Measurements from ENCODE around the gene OXER1. TPM values are rescaled to one million over a fixed set of nuclear protein-coding genes. Genes with fewer than 3 reads are reported as not detected.

The OXER1 gene
- total and polyA plus RNA-seq, 2 of the 13 experiments (the other 11 are each of a cell fraction or from before 2014, with no cell fraction given), result 8.0 to 9.0 TPM

DNA sequence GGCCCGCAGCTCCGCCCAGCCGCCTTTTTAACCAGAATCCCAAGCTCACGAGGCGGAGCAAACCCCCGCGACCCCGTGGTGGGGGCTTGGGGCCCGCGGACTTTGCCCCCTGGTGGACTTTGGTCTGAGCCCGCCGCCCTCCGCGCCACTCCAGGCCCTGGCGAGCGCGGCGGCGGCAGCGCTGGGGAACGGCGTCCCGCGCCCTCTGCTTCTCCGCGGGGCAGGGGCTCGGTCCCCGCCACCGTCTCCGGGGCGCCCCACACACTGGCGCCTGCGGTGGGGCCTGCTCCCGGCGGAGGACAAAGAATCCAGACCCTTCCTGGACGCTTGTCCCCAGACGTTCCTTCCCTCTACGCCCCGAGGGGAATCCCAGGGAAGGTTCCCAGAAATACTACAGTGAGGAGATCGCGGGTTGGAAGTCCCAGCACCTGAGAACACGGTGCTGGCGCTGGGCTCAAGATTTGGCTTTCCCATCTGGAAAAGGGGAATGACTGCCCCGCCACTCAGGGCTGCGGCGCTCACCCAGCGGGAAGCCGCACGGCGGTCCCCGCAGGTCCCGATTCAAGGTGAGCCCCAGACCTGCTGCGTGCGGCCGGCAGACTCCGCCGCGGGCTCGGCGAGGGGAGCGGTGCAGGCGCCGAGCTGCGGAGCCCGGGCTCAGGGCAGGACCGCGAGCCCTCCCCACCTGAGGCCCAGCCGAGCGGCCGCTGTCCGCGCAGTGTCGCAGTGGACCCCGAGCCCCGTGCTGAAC is 28.8 kb upstream of the OXER1 start, which contains the start of gene HAAO (continued):
- TF ChIP-seq RERE (CRISPR knock-in tag; IDR thresholded peaks at IDR 0.05; ENCODE audit: low read depth) (peak; percentile 91), REL (CRISPR knock-in tag; conservative IDR thresholded peaks at IDR 0.05) (peak; percentile 75), ZZZ3 (CRISPR knock-in tag; IDR thresholded peaks at IDR 0.05; ENCODE audit: borderline replicate concordance) (no peak), ZNF839 (CRISPR knock-in tag; IDR thresholded peaks at IDR 0.05; ENCODE audit: borderline replicate concordance) (no peak; the same call in 1 of the 2 replicates), GFI1 (CRISPR knock-in tag; IDR thresholded peaks at IDR 0.05; ENCODE audit: borderline replicate concordance) (peak; percentile 89), PLRG1 (conservative IDR thresholded peaks at IDR 0.05) (no peak), ZNF513 (CRISPR knock-in tag; conservative IDR thresholded peaks at IDR 0.05) (peak; percentile 98; the same call in 1 of the 2 replicates), ZNF644 (CRISPR knock-in tag; IDR thresholded peaks at IDR 0.05; ENCODE audit: low read depth) (peak; percentile 78), ZBTB2 (CRISPR knock-in tag; IDR thresholded peaks at IDR 0.05; ENCODE audit: low read depth) (peak; percentile 85), ZNF235 (CRISPR knock-in tag; IDR thresholded peaks at IDR 0.05; ENCODE audit: borderline replicate concordance) (peak; percentile 95; the same call in 1 of the 2 replicates), POLR2AphosphoS2 (IDR thresholded peaks at IDR 0.05; ENCODE audit: low read depth, low read length) (peak; percentile 83; the same call in 1 of the 2 replicates)
- TF ChIP-seq, protein P1, sequence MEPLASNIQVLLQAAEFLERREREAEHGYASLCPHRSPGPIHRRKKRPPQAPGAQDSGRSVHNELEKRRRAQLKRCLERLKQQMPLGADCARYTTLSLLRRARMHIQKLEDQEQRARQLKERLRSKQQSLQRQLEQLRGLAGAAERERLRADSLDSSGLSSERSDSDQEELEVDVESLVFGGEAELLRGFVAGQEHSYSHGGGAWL (CRISPR knock-in tag; IDR thresholded peaks at IDR 0.05), result peak; percentile 90
- TF ChIP-seq, protein P2, sequence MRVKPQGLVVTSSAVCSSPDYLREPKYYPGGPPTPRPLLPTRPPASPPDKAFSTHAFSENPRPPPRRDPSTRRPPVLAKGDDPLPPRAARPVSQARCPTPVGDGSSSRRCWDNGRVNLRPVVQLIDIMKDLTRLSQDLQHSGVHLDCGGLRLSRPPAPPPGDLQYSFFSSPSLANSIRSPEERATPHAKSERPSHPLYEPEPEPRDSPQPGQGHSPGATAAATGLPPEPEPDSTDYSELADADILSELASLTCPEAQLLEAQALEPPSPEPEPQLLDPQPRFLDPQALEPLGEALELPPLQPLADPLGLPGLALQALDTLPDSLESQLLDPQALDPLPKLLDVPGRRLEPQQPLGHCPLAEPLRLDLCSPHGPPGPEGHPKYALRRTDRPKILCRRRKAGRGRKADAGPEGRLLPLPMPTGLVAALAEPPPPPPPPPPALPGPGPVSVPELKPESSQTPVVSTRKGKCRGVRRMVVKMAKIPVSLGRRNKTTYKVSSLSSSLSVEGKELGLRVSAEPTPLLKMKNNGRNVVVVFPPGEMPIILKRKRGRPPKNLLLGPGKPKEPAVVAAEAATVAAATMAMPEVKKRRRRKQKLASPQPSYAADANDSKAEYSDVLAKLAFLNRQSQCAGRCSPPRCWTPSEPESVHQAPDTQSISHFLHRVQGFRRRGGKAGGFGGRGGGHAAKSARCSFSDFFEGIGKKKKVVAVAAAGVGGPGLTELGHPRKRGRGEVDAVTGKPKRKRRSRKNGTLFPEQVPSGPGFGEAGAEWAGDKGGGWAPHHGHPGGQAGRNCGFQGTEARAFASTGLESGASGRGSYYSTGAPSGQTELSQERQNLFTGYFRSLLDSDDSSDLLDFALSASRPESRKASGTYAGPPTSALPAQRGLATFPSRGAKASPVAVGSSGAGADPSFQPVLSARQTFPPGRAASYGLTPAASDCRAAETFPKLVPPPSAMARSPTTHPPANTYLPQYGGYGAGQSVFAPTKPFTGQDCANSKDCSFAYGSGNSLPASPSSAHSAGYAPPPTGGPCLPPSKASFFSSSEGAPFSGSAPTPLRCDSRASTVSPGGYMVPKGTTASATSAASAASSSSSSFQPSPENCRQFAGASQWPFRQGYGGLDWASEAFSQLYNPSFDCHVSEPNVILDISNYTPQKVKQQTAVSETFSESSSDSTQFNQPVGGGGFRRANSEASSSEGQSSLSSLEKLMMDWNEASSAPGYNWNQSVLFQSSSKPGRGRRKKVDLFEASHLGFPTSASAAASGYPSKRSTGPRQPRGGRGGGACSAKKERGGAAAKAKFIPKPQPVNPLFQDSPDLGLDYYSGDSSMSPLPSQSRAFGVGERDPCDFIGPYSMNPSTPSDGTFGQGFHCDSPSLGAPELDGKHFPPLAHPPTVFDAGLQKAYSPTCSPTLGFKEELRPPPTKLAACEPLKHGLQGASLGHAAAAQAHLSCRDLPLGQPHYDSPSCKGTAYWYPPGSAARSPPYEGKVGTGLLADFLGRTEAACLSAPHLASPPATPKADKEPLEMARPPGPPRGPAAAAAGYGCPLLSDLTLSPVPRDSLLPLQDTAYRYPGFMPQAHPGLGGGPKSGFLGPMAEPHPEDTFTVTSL (CRISPR knock-in tag; IDR thresholded peaks at IDR 0.05; ENCODE audit: borderline replicate concordance), result peak; percentile 80; the same call in 1 of the 2 replicates
